ENCODE measurements around the gene SRGAP1.

Gene SRGAP1

DNA sequence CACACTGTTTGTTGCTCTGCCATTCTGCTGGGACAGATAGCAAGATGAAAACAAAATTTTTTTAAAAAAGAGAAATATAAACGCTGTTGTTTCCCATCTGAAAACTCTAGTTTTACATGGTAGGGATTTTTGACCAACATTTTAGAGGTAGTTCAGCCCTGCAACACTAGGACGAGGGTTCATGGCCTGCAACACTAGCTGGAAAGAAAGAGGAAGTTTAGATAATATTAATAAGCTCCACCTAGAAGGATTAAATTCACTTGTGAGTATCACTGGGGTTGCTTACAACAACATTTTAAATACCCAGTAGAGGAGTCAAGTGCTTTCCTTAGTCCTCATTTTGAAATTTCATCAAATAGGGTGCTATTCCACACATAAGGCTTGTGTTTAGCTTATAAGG, 68.2 kb downstream of the SRGAP1 start:
- DNase-seq = no peak

DNA sequence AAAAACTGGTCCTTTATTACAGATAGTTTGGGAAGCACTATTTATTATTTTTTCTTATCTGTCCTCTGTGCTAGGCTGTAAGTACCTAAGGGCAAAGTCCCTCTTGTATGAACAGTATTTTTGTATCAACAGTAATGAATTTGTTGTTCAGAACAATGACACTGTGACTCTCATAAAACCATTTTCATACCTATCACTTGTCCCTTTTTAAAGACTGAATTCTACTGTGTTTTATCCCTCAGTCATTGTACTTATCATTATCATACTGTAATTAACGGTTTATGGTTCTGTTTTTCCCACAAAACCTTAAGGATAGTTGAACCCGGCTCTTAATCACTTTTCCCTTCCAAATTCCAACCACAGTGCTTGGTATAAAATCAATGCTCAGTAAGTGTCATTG, 69.4 kb downstream of the SRGAP1 start:
- DNase-seq = no peak

DNA sequence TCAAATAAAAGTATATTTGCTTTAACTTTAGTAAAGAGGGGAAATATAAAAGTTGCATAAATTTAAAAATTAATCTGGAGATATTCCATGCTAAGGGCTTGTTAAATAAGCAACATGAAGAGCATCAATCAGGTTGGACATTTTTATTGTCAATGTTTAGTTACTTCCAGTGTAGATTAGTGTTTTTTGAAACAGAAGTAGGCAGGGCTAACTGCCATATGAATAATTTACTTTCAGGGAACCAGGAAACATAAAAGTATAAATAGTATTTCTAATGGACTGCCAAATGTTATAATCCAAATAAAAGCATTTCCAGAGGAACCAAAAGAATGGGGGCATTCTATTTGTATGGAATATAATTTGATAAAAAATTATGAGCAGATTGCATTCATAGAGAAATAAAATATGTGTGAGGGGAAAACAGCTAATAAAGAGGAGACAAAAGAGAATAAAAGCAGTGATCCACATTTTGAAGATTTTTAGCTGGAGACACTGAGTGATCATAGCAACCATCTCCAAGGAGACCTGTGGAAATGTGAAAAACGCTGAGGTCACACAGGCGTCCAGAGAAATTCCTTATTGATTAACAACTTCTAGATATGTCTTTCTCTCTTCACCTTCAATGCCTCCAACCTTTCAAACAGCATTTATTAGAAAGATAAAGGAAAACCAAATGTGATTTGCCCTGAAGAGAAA, 70.8 kb downstream of the SRGAP1 start:
- no peak for DNase-seq

DNA sequence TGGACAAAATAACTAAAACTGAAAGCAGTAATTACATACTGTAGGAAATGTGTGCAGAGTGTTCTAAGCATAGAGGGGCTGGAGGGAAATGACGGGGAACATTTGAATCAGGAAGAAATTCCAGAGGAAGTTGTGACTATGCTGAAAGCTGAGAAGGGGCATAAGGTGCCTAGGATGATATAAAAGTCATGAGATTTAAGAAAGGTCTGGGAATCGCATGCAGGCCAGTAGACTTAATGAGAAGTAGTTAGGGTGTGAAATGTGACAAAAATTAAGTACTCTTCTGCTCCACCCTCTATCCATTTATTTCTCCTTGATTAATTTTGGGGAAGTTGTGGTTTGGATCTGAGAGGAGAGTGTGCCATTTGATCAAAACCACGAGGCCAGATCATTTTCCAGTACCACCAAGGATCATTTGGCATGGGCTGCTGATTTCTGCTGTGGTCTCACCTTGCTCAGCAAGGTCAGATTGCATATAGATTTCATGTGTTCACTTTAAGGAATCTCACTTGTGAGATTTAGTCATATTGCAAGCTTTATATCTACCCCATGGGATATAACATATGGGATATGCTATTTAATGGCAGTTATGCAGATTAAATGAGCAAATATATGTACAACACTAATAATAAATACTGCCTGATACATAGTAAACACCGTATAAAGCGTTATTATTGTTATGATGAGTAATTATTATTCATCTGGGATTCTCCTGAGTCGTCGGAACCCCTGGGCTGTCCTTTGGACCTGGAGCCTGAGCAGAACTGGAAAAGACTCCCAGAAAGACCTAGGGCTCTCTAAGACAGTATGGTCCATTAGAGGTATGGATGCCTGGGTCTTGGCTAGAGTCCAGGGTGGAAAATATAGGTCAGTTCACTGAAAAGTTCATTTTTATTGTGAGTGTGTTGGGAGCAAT, 72.3 kb downstream of the SRGAP1 start:
- no peak for DNase-seq

DNA sequence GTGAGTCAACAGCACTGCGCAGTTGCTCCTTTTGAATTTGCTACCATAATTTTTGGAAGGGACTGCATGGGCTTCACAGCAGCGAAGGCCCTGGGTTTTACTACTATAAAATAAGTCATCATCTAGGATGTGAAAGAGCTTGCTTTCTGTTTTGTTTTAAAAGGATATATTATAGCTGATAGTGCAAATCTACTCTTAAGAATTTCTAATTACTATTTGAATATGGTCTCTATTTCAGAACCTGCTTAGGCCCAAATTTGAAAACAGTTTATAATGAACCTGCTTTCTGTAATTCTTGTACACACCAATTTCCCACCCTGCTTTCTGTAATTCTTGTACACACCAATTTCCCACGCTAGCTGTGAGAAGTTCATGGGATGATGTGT, 73.0 kb downstream of the SRGAP1 start:
- no peak for DNase-seq

DNA sequence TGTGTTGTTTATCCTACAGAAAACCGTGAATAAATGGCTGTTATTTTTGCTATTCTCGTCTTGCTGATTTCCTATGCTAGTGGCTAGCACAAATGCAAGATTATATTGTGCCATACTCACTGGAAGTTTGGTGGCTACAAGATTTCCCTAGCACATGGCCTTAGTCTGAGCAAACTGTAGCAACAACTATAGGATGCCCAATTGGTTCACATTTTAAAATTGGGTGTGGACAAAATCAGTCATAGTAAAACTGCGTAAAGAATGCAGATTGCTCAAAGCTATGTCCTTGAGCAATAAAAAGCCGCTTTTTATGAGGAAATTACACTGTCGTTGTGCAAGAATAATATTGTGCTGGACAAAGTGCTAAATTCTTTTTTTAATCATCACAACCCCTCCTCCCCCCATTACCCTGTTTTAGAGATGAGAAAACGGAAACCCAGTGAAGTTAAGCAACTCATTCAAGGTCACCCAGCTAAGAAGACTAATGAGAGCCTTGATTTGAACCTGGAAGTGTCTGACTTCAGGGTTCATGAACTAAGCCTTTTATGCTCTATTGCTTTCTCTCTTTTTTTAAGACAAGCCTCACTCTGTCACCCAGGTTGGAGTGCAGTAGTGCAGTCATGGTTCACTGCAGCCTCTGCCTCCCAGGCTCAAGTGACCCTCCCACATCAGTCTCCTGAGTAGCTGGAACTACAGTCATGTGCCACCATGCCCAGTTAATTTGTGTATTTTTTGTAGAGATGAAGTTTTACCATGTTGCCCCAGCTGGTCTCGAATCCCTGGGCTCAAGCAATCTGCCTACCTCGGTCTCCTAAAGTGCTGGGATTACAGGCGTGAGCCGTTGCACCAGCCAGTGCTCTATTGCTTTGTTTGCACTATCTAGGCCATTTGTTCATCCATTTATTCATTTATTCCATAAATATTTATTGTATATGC, 73.6 kb downstream of the SRGAP1 start:
- DNase-seq = no peak

DNA sequence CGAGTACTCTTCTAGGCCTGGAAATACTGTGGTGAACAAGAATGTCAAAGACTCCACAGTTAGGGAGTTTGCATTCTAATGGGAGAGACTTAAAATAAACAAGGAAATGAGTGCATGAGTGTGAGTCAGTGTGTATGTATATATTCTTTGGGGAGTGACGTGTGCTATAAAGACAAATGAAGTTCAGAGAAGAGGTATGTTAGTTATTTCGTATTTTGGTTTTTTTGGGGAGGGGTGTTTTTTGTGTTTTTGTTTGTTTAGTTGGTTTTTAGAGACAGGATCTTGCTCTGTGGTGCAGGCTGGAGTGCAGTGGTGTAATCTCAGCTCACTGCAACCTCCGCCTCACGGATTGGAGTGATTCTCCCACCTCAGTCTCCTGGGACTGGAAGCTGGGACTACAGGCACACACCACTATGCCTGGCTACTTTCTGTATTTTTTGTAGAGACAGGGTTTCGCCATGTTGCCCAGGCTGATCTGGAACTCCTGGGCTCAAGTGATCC, 74.3 kb downstream of the SRGAP1 start:
- no peak for DNase-seq

DNA sequence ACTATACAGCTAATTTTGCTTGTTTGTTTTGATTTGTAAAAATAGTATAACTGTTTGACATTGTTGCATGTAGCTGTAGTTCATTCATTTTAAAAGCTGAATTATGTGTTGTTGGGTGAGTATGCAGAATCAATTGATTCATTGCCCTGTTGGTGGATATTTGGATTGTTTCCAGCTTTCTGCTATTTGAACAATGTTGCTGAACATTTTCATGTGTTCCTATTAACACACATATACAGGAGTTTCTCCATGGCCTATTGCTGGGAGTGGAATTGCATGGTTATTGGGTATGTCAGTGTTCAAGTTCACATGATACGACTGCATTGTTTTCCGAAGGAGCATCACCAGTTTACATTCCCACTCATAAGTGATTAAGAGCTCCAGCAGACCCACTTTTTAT, 75.3 kb downstream of the SRGAP1 start:
- DNase-seq = no peak

DNA sequence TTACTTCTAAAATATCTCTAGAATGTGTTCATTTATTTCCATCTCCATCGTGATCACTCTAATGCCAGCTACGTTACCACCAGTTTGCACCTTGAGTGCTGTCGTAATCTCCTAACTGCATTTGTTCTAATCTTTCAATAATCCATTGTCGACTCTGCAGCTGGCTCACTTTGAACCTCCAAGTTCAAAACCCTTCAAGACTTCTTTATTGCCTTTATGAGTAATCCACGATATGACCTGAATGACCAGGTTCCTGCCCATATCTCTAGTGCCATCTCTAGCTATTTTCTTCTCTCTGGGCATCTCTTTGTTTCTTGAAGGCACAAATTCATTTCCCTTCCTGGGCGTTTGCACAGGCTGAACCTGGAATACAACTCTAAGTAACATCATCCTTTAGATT, 76.7 kb downstream of the SRGAP1 start:
- no peak for DNase-seq

DNA sequence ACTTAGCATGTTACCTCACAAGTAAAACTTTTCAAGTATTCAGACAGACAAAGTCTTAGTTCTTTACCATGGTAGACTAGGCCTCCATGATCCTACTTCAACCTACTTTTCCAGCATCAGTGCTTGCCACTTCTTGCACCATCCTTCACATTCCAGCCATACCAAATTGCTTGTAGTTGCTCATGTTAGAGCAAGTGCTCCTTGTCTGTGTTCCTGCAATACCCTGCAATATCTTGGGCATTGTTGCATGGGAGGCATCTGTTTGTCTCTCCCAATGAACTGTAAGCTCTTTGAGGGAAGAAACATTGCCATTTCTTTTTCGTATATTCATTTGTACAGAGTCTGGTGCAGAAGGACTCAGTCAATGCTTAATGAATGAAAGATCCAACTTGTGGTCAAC, 78.0 kb downstream of the SRGAP1 start:
- DNase-seq = no peak

DNA sequence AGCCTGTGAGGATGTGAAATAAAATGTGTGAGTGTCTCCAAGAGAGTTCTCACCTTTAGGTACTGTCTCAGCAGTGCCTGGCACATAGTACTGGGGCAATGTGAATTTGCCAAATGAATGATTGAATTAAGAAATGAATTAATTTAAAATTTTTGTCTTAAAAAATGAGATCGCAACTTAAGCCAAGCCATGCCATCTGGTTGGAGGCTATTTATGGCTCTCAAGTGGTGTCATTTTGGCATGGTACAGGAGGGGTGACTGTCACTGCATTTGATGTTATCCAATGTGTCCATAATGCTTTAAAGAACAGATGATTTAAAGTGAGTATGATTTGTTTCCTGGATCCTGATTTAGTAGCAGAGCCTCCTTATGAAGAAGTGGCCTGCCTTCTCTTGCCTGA, 80.3 kb downstream of the SRGAP1 start:
- no peak for DNase-seq

DNA sequence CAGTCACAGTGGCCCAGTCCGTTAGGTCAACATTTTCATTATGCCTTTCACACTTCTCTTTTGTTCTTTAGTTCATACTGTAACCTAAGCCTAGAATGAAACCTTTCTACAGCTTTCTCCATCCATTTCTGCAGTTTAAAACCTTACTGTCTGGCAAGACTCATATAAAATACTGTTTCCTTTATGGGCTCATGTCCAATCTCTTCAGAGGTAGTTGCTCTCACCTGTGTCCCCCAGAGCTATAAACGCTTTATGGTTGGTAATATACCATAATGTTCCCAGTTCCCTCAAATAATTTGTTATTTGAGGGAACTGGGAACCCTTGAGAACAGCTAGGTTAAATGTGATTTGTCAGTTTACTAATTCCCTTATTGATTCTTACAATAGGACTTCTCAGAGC, 83.0 kb downstream of the SRGAP1 start:
- DNase-seq = no peak

DNA sequence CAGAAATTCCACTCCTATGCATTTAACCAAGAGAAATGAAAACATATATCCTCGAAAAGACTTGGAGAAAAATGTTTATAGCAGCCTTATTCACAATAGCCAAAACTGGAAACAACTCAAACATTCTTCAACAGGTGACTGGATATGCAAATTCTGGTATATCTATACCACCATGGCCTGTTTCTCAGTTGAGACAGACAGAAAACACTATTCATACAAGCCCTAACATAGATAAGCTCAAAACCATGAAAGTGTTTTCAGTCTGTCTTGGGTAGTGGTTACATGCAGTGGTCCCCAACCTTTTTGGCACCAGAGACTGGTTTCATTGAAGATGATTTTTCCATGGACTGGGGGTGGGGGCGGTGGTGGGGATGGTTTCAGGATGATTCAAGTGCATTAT, 83.8 kb downstream of the SRGAP1 start:
- DNase-seq = no peak

DNA sequence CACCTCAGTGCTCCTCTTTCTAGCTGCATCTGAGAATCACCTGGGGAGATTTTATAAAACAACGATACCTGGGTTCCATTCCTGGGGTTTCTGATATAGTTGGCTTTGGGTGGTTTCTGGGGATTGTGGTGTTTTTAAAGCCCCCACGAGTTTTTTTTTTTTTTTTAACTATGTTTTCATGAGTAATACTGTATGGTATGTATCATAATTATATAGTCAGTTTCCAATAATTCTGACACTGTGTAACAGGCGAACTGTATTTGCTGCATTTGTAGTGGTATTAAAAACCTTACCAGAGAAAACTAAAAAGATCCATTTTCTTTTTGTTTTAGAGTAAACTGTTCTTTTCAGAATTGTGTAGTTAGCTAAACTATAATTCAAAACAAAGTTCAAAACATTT, 84.9 kb downstream of the SRGAP1 start:
- no peak for DNase-seq

DNA sequence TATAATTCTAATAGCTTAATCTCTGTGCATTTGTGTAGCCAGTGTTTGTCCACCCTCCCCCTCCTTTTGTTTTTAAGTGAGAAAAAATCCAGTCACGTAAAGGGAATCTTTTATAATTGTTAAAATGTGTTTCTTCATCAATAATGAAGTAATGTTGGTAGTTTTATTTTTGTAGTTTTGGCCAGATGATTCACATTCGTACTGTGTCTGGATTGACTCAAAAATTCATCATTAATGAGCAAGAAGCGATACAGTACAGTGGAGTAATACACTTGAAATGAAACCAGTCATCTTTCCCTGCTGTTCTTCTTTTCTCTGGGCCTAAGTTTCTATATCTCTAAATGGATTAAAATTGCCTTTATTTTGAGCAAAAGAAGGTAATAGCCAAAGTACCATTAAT, 86.5 kb downstream of the SRGAP1 start:
- no peak for DNase-seq

DNA sequence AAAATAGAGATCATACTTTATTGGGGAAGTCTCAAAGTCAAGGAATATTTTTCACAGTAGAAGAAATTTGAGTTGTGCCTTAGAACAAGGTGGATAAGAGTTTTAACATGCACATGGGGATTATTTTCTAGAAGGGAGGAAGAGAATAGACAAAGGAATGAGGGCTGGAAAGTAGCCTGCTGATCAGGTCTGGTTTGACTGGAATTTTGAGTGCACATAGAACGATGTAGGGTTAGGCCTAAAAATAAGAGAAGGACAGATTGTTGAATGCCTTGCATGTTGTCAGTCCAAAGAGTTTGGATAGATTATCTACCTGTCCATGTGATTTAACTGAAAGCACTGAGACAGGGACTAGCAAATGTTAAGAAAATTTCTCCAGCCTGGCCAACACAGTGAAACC, 87.2 kb downstream of the SRGAP1 start:
- no peak for DNase-seq

DNA sequence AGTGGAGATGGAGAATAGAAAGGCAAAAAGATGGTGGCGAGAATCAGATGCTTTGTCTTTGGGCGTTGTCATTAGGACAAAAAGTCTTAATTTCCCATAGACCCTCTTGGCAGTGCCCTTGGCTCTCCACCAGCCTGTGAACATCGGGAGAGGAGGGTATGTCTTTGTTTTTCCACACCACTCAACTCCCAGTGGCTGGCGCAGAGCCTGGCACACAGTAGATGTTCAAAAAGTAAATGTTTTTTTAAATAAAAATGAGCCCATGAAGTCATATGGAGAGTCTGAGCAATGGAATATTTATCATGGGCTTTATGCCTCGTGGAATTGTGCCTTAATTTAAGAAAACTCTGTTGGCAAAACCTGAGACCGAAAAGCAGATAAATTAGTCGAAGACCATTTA, 90.4 kb downstream of the SRGAP1 start:
- DNase-seq = no peak

DNA sequence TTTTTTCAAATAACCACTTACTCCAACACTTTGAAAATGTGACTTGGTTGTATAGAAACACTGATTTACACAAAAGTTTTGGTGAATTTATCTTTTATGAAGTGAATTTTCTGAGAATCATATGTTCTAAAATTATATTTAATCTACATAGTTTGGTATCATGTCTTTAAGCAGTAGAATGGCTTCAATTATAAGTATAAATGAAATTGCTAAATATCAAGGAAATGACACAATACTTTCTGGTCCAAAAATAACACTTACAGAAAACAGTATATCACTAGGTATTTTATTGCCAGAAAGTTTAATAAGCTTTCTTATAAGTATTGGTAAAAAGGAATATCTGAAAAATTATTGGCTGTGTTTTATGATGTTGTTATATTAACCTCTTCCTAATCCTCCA, 90.9 kb downstream of the SRGAP1 start:
- DNase-seq = no peak

DNA sequence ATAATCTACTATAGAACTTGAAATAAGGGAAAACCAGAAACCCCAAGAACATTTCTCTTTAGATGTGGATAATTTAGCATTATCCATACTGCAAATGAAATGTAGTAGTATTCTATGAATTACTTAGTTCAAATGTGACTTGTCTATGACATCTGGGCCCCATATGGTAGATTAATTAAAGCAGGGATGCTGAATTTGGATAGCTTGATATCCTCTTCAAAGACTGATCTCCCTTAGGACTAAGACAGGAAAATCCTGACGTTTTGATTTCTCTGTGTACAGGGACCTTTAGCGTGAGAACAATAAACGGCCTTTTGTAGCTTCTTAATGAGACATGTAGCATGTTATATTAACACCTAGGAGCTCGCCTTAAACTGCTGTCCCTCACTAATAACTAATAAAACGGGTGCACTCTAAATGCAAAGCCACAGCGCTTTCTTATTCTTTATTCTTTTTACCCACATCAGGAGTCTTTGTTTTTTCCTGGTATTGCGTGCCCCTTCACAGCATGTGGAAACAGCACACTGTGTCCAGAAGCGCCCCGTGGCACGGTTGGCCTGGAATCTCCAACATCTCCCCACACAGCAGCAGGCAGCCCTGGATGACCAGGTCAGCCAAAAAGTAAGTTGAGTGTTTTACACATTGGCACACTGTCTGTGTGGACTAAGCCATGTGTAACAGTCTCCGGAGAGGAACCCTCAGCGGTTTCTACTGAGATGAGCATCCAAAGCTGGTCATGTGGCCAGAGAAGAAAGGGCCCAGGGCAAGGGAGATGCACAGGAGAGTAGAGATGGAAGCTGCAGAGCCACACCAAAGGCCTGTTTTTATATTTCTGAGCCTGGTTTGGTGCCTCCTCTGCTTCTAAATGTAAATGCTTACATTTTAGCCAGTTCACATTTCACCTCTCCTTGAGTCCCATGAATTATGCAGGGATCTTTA, 93.1 kb downstream of the SRGAP1 start:
- no peak for DNase-seq

DNA sequence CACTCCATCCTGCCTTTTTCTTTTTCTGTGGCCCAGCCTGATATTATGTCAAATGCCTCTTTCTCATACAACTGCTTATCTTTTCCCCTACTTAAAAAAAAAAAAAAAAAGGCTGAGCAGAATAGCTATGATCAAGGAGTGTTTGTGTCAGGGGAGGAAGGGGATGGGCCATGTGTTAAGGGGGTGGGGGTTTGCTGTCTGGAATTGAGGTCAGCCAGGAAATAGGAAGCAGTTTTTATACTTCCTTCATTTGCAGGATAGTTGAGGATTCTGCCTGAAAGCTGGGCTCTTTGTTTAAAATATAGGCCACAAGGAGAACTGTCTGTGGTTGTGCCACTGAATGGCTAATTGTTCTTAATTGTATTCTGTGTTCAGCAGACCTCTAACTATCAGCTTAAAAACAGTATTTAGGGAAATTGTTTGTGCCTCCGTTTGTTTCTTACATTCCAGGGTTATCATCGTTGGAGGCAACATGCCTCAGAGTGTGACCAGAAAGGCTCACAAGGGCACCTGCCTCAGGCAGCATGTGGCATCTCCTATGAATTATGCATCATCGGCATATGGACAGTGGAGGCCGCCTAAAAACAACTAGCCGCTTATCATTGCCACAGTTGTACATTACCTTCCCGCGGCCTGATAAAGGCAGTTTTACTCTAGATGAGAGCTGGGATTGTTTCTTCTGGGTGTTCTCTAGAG, 96.0 kb downstream of the SRGAP1 start:
- no peak for DNase-seq

DNA sequence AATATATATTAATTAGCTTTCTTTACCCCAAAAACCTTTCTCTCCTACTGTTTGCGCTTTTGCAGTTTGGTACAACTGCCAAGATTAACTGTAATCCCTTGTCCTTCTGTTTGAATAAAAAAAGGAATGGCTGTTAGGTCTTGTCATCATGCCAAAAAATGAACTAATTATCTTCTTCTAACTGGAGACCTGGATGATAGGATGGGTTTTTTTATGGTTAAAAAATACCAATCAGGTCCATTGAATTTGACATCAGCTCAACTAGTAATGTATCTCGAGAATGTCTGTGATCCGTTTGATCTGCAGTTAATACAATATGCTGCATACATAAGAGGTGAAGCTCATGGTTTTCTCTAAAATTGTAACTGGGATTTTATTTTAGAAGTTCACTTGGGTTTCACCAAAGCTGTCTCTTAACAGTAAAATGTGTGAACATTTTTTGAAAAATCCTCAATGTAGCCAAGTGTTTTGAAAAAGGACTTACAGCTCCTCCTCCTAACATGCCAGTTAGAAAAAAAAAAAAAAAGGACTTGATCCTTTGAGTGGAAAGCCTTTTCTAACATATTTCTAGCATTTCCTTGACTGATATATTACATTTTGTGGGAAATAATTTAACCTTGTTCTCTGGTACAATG, 96.8 kb downstream of the SRGAP1 start:
- no peak for DNase-seq

Data from stimulated activated CD4-positive, alpha-beta T cell treated with anti-CD3 and anti-CD28 coated beads, Interleukin-12 subunit alpha, Interleukin-12 subunit beta, amount 100 ng/mL, for 4 hours (primary cell).